Stimulated activated CD8-positive, alpha-beta memory T cell treated with anti-CD3 and anti-CD28 coated beads, Interleukin-12 subunit alpha, Interleukin-12 subunit beta, amount 100 ng/mL, for 4 hours (primary cell): ENCODE data around the gene ATRN.

Experiments used
- DNase-seq: peaks from one replicate; pipeline ENCODE4 v3.0.0-alpha.2; 2020; ENCODE audit warnings: low read depth

Gene ATRN

DNA sequence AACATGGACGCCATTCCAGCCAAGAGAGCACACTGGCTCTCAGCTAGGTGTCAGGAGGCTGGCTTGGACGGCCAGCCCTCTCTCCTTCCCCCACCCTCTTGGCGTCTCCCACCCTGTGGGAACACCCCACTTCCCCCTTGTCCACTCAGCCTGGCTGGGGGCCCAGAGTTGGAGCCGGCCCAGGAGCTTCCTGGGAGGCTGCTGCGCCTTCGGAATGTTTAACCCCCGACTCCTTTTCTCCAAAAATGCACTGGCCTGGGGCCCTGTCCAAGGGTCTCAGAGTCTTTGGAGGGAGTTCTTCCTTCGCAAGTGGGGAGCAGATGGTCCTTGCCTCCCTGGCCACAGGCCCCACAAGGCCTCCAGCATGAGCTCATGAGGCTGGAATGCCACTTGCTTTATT, 206.9 kb downstream of the ATRN start:
- DNase-seq, result no peak

DNA sequence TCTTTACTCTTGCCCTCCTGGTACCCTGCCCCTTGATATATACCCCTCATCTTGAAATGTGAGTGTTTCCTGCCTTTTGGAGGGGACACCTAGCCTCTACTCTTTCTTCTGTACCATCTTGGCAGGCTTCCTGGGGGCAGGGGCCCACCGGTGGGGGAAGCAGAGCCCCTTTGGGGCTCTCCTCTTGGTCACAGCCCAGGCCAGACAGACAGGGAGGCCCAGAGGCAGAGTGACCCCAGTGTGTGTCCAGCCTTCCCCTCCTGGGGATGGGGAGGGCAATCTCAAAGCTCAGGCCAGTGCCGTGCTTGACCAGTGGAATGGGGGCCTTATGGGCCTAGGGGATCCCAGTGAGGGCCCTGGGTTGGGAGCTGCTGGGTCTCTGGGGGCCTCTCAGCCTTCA, 207.4 kb downstream of the ATRN start:
- no peak for DNase-seq

DNA sequence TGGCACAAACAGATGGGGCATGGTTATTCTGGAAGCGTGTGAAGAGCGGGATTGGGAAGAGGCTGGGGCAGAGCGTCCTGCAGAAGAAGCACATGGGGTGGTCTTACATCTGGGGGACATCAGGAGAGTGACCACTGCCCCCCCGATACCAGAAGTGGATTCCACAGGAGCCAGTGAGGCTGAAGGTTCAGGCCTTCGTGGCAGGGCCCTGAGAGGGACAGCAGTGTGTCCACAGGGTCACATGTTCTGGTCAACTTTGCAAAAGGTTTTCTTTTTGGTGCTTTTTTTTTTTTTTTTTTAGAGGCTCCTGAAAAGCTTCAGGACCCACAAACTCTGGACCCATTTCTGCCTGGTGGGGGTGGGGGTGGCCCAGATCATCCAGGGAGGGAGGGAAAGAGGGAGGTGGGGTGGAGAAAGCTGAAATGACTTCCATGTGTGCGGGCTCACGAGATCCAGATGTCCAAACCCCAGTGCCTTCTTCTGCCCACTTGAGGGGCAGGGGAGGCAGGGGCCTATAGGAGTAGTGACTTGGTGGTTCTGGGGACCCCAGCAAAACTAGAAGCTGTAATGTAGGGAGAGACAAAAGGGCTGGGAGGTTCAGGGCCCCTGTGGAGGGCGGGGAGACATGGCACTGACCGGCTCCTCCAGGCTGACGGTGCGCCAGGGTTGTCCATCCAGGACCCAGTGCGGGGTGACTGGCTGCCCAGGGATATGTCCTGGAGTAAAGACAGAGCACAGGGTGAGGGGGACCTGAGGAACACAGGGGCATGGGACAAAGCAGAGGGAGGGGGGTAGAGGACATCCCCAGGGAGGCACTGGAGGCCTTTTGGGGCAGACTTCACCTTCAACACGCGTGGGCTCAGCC, 208.3 kb downstream of the ATRN start:
- DNase-seq, result no peak

DNA sequence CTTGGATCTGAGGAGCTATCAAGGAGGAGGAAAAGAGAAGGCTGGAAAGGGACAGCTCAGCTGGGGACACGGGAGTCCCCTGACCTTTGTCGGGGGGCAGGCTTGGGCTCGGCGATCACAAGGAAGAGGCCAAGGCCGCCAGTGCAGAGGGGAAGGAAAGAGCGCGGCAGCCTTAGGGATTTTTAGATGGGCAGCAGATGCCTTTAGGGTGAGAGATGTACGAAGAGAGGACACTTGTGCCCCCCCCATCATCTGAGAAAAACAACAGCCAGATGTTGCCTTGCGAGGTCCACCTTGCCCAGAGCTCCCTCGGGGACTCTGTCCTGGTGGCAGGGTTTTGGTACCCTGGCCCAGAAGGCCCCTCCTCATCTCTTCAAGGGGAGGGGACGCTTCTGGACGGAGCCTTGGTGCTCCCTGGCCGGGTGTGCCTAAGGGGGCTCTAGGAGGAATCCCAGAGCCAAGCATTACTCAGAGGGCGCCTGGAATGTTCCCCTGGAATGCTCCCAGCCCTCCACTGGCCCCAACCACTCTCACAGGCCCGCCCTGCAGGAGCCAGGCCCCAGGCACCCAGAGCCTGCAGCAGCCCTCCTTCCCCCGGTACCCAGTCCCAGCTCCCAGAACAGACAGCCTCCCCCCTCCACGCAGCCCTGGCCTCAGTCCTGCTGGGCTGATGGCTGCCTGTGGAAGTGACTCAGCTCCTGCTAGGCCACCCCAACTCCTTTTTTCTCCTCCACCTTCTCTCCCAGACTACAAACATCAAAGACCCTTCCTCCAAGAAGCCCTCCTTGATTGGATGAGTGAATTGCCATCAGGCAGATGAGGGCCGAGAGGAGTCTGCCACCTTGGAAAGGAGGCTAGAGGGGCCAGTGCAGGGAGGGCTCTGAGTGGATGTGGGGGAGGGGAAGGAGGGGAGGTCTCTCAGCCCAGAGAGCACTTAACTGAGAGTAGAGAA, 209.2 kb downstream of the ATRN start:
- DNase-seq, result no peak

DNA sequence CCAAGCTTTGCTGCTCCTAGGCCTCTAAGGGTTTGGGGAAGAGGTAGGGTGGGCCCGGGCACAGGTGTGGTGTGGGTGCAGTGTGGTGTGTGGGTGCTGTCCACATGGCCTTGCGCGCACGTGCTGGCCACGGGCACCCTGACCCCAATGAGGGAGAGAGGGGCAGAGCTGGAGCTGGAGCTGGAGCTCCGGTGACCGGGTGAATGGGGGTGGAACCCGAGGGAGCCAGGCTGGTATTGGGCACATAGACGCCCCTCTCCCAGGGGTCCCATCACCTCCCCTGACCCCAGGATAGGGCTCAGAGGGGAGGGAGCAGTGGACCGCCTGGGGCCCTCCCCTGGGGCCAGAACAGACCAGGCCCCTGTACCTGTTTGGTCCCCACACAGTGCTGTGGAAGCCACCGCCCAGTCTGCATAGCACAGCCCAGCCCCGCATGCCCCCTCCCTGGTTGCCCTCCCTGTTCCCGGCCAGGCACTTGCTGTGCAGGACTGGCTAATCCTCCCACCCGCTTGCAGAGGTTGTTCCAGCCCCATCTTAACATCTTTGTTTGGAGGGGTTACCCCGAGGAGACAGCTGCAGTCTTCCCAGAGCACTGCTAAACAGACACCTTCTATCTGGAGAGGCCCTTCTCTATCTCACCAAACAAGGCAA, 210.0 kb downstream of the ATRN start:
- DNase-seq, result no peak

DNA sequence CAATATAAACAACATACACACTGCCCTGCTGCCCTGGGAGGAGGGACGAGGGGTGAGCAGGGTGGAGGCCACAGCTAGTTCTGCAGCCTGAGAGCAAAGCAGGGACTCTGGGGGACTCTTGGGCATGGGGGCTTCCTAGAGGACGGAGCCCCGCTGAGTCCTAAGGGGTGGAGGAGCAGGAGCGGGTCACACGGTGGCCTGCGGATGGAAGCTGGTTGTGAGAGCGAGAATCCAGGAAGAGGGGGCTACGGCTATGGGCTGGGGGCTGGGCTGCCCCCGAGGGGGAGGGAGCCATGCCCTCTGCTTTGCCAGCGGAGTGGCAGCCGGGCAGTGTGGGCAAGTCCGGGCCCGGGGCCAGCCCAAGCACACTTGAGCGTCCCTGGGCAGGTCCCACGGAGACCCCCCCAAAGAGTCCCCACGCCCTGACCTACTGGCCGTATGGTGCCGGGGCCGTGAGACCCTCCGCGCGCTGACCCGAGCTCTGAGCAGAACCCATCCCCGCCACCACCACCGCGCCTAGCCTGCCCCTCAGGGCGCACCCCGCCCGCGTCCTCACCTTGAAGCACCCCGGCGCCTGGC, 210.6 kb downstream of the ATRN start:
- no peak for DNase-seq

DNA sequence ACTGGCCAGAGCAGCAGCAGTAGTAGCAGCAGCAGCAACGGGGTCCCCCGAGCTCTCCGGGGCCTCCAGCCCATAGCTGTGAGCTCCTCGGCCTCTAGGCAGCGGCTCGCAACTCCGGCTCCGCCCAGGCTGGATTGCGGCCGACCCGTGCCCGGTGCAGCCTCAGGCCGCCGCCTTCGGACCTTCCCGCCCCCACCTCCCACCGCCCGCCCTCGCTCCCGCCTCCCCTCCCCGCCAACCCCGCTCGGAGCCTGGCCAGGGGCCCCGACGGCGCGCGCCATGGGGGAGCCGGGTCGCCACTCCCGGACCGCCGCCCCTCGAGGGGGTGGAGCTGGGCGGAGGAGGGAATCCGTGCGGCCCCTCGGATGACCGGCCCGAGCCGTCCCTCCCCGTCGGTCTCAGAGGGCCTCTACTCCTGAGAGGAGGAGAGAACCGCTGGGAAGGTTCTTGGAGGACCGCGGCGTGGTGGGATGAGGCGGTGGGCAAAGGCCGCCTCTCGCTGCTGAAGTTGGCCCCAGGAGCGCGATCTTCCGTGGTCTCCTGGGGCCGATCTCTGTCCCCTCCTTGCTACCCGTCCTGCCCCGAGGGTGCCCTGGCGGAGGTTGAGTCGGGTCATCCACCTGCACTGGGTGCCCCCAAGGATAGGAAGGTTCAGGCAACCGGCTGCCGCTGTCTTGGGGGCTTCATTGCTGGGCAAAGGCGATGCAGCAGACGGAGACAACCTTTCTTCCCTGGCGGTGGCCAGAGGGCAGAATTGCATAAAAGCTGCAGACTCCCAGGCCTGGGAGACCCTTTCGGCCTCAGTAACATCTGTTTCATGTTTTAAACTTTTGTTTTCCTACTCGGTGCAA, 211.3 kb downstream of the ATRN start, which contains the start of gene ADAM33:
Gene ADAM33, minus strand, starts transcription at position 80 of the 851 bp plus-strand sequence. Its CDS starts 6 bp downstream, at position 74.
- DNase-seq, result no peak

DNA sequence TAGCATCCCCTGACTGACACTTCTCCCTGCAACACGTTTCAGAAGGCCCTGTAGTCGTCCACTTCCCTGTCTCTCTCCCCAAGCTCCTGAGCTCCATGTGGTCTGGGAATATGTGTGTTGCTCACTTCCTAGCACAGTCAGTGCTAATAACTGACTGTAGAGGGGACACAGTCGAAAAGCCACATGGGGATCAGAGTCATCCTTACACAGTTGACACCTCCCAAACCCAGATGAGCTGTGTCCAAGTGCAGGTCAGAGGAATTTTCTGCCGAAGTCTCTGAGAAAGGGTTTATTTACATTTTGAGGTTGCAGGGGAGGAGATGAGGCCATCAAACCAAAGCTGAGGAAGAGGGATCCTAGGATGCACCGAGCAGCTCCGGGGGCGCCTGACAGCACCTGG, 214.5 kb downstream of the ATRN start:
- DNase-seq, result no peak

DNA sequence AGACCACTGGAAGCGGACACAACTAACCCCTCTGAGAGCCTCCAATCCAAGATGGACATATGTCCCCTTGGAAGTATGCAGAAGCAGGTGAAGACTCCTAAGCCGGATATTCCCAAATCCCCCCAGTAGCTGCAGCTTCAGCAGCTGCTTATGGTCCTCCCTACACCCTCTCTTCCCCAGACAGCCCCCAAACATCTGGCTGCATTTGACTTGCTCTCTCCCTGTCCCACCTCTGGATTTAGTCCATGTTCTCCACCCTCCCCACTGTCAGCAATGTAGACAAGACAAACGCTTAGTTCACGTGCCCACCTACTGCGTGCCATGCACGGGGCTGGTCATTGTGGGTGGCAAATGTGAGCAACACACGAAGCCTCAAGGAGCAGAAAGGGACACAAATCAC, 215.6 kb downstream of the ATRN start:
- no peak for DNase-seq

DNA sequence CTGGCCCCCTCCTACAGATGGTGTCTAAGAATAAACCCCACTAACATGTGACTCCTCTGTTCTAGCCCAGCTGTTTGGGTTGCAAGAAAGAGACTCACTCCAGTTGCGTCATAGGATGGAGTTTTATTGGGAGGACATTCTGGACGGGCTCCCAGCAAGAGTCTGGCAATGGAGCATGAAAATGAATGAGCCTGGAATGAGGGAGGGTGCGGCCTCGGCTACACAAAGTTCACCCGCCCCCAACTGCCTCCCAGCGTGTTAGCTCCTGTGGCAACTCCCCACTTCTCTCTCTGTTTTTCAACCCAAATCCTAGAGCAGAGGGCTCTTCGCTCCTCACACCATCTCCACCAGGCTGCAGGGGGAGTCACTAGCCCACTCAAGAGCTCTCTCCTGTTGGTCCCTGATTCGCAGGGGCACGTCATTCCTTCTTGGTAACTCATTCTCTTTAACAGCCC, 216.1 kb downstream of the ATRN start:
- no peak for DNase-seq

DNA sequence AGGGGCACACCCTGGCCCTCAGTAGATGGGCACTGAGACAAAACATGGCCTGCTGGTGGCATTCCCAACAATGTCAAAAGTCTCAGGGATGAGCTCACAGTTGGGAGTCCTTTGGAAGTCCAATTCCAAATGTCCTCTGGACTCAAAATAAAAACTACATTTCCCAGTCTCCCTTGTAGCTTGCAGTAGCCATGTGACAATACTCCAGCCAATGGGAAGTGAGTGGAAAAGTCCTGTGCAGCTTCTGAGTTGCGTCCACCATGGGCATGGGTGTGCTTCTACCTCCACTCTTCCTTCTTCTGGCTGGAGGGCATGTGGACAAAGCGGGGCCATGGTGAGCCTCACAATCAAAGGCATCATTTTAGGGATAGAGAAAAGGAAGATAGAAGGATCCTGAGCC, 216.8 kb downstream of the ATRN start:
- no peak for DNase-seq

DNA sequence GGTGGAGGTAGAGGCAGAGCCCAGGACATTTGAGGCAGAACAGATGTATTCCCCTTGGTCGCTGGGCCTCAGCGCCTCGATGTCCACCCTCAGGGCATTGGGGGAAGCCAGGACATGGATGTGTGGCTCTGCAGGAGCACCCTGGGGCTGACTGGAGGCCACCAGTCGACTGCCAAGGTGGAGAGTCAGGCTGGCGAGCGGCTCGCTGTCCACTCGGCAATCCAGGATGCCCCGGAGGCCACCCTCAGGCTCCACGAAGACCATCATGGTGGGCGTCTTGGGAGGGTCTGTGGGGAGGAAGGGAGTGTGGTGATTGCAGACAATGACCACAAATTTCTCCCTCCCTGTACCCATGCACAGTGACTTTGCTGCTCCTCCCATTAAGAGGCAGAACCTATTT, 219.2 kb downstream of the ATRN start:
- no peak for DNase-seq

DNA sequence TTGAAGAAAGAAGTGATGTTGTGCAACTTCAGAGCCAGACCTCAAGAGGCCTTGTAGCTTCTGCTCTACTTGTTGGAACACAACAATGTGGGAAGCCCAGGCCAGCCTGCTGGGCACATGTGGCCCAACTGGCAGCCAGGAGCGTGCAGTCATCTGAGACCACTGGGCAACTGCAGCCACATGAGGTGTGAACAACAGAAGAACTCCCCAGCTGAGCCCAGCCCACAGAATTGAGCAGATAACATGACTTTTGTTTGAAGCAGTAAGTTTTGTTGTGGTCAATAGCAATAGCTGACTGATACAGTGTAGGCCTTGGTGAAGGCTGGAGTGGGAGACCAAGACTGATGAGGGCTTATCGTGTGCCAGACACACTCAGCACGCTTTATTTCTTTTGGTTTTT, 219.6 kb downstream of the ATRN start:
- DNase-seq, result no peak

DNA sequence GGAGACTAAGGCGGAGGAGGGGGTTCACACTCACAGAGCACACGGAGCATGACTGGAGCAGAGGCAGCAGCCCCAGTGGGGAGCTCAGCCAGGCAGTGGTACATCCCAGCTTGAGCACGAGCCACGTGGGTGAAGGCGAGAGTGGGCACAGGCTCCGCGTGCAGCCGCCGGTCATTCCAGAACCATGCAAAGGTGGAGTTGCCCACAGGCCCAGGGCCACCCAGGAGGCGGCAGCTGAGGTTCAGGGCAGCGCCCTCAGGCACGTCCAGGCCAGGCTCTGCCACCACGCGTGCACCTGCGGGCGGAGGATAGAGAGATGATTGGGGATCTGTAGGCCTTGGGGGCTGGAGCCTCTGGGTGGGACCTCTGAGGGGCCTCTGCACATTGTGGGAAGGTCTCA, 220.5 kb downstream of the ATRN start:
- DNase-seq, result no peak

DNA sequence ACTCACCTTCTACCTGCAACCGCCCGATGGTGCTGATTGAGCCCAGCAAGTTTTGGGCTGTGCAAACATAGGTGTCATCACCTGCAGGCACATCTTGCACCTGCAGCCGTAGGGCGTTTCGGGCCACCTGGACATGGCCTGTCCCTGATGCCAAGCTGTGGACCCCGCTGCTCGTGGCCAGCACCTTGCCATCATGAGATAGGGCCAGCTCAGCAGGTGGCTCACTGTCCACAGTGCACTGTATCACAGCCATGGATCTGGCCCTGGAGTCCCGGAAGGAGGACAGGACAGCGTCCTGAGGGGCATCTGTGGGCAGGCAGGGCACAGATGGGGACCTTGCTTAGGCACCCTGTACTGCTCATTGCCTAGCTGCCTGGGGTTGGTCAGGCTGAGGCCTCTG, 221.1 kb downstream of the ATRN start:
- no peak for DNase-seq

DNA sequence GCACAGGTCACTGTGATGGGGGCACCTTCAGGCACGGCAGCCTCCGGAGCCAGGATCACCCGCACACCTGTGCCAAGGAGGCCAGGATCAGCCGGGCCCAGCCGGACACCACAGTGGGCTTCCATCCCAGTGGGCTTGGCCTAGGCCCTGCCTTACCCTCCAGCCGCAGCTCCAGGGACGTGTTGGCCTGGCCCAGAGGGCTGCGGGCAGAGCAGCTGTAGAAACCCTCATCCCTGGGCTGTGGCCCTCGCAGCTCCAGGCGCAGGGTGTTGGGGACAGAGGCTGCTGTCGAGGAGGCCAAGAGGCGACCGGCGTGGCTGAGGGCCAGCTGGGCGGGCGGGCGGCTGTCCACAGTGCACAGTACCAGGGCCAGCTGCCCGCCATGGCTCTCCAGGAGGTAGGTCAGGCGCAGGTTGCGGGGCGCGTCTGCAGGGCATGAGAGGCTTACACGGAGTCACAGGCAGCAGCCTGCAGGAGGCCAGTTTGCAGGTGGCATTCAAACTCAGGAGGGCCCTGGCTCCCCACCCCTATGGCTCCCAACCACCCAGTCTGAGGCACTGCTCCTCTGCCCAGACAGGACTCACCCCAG, 222.0 kb downstream of the ATRN start:
- DNase-seq, result no peak

DNA sequence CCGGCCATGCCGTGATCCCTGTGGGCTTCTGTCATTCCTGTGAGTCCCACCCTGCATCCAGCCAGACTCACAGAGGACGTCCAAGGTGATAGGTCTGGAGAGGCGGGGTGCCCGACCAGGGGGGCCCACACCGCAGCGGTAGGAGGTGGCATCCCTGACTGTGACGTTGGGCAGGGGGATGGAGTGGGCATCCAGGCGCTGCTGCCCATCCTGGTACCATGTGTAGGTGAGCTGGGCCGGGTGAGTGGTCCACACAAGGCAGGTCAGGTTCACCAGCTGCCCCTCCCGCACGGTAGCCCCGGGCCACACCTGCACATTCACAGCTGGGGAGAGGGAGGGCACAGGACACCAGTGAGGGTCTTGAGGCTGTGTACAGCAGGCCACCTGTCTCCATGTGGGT, 222.6 kb downstream of the ATRN start:
- no peak for DNase-seq

DNA sequence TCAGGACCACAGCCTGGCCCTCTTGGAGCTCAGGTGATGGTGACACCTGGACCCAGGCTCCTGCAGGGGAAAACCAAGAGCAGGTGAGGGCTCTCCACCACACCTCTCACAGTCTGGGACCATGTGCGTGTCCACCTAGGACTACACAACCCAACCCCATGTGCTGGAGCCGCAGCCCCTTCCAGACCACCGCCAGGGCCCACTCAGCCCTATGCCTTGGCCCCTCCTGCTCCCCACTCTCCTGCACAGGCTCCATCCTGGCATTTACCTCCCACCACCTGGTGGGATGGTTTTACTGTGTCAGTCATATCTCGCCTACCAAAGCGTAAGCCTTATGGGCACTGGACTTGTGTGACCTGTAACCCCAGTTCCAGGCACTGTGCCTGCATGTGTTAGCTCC, 224.0 kb downstream of the ATRN start:
- DNase-seq, result no peak

DNA sequence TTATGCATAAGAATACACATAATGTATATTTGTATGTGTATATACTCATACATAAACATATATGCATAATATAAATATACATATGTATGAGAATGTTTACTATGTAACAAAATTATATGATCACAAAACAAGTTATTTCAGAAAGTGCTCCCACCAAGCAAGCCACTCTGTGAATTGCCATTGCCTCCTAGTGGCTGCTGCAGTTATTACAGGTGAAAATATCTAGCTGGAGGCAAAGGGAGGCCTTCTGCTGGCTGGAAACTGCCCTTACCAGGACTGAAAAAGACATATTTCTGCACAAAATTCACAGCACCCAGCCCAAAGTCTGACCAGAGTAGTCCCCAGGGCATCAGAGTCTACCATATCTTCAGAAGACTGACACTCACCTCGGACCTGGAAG, 225.4 kb downstream of the ATRN start:
- DNase-seq, result no peak

DNA sequence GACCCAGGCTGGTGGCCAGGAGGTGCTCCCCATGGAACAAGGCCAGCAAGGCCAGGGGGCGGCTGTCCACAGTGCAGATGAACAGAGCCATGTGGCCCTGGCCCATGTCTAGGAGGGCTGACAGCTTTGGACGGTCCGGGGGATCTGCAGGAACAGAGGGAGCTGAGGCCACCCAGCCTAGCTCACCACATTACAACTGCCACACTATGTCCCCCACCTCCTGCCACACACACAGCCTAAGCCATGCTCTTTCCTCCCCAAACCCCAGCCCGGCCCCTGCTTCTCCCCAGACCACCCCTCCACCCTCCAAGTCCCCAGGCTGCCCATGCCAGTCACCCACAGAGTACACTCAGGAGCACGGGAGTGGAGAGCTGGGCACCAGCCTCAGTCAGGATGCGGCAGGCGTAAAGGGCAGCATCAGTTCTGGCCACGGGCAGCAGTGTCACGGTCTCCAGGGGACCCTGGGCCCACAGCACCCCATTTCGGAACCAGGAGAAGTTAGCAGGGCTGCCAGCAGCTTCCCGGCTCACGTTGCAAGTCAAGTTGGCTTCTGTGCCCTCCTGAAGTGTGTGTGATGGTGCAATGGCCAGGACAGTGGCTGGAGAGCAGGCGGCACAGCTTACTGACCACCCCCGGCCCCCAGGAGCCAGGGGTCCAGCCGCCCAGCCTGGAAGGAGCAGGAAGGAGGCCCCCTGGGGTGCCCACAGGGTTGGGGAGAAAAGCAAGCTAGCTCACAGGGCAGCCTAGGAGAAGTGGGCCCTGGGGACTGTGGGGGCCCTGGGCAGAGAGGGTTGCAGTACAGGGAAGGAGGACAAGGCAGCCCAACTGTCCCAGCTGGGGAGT, 226.1 kb downstream of the ATRN start:
- DNase-seq, result no peak
